Measurements from ENCODE around the gene NMT1.

Gene NMT1

GRCh38 chr17:45091778-45092425, 30.8 kb downstream of the NMT1 start:
- POLR2A ChIA-PET: no interaction called here
- CTCF ChIA-PET: interaction anchor here (5.8 to 9.3 kb wide), 3 partner anchors 15 to 38 kb away, joined by 45 to 123 read pairs (median 107); partner anchors contain the start of gene PLCD3

DNA sequence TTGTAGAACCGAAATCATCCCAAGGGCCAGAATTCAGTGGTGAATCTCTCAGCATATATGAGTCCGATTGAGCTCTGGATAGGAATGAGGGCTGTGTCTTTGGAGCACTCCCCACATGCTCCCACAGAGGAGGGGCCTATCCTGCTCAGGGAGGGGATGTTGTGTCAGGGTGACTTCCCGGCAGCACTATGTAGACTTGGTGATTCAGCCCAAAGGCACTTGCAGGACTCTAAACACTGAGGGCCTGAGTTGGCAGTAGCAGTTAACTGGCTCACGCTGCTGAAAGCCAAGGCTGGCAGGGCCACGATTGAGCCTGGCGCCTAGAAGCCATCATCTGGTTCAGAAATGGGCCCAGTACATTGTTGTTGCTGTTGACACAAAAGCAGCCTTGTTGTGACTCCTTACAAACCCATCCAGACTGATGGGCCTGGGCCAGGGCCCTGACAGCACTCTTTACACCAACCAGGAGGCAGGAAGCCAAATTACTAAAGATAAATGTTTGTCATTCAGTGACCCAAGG, 31.9 kb downstream of the NMT1 start:
- peak; percentile 96 for DNase-seq (ENCODE audit: low read depth, low spot score)
- no peak overlapping the region for H3K4me3 ChIP-seq (ENCODE audit: low read depth, low read length)
- CTCF ChIA-PET: interaction anchor here (5.5 to 9.3 kb wide), 4 partner anchors 14 to 42 kb away, joined by 45 to 123 read pairs (median 77); partner anchors contain the start of genes ACBD4 and PLCD3
- POLR2A ChIA-PET: interaction anchor here (1.0 kb wide), 1 partner anchor 30 kb away, joined by 3 read pairs; no protein-coding TSS in a partner anchor
- no peak for TF ChIP-seq CTCF (IDR thresholded peaks at IDR 0.05; ENCODE audit: insufficient read depth, low read length, missing control alignments)

More at GRCh38 chr17:45091778-45092425, 30.8 kb downstream of the NMT1 start:
- no peak for TF ChIP-seq CTCF (IDR thresholded peaks at IDR 0.05; ENCODE audit: insufficient read depth, low read length, missing control alignments)
- no peak for DNase-seq (ENCODE audit: low read depth, low spot score)
- no peak overlapping the region for H3K4me3 ChIP-seq (ENCODE audit: low read depth, low read length)

GRCh38 chr17:45093444-45094110, 32.5 kb downstream of the NMT1 start:
- H3K4me3 ChIP-seq (ENCODE audit: low read depth, low read length): no peak overlapping the region
- TF ChIP-seq CTCF (IDR thresholded peaks at IDR 0.05; ENCODE audit: insufficient read depth, low read length, missing control alignments): no peak
- ChIA-PET CTCF (interaction anchor here (0.9 to 9.3 kb wide), 7 partner anchors 13 to 173 kb away, joined by 4 to 123 read pairs (median 72); partner anchors contain the start of genes ACBD4 and PLCD3), POLR2A (no interaction called here)
- DNase-seq (ENCODE audit: low read depth, low spot score): no peak

GRCh38 chr17:45096141-45096540, 35.0 kb downstream of the NMT1 start:
- ChIA-PET CTCF (interaction anchor here (0.8 to 9.3 kb wide), 17 partner anchors 9 to 318 kb away, joined by 3 to 123 read pairs (median 16); partner anchors contain the start of genes ACBD4, DCAKD and PLCD3), POLR2A (interaction anchor here (1.2 kb wide), 1 partner anchor 37 kb away, joined by 3 read pairs; the partner anchor contains the start of gene PLCD3)
- peak; percentile 51 for TF ChIP-seq CTCF (IDR thresholded peaks at IDR 0.05; ENCODE audit: insufficient read depth, low read length, missing control alignments)
- H3K4me3 ChIP-seq (ENCODE audit: low read depth, low read length): no peak overlapping the region
- no peak for DNase-seq (ENCODE audit: low read depth, low spot score)

- DNase-seq (ENCODE audit: low read depth, low spot score): no peak
- CTCF ChIA-PET: interaction anchor here (0.9 to 9.3 kb wide), 13 partner anchors 10 to 186 kb away, joined by 3 to 123 read pairs (median 45); partner anchors contain the start of genes ACBD4 and PLCD3
- no peak for TF ChIP-seq CTCF (IDR thresholded peaks at IDR 0.05; ENCODE audit: insufficient read depth, low read length, missing control alignments)
- POLR2A ChIA-PET: interaction anchor here (1.2 kb wide), 1 partner anchor 36 kb away, joined by 3 read pairs; the partner anchor contains the start of gene PLCD3
- H3K4me3 ChIP-seq (ENCODE audit: low read depth, low read length): no peak overlapping the region
These were observed 35.8 kb downstream of the NMT1 start for GRCh38 chr17:45096926-45097325.
